OCI-LY3 (cell line): ENCODE results near the gene SLC44A1.

Experiments
- CTCF ChIP-seq: fragments of 200-600, 300-600 bp; sonication (generic); IDR thresholded peaks from 2 replicates; pipeline ENCODE4 v1.5.1; 2014; ENCODE audit warnings: antibody characterized with exemption, low read length, low read depth
- EZH2phosphoT487 ChIP-seq: fragments of 200-600 bp; shearing (Covaris generic); IDR thresholded peaks from 2 replicates; pipeline ENCODE4 v1.6.1; 2018; ENCODE audit warnings: antibody characterized with exemption, mixed run types, low read depth

GRCh38 chr9:105281926-105282325 is 37.5 kb downstream of the SLC44A1 start:
- TF ChIP-seq CTCF (no peak), EZH2phosphoT487 (no peak)
